Measurements from ENCODE around the gene INPP5A. TPM values are rescaled to one million over a fixed set of nuclear protein-coding genes. Genes with fewer than 3 reads are reported as not detected.
"Not testable (repeated sequence)": the region's sequence is repeated elsewhere in the genome, so short reads cannot be mapped to it uniquely, and the experiment has no call there.

The INPP5A gene
- total and polyA plus RNA-seq, 7 donors = 15.1 to 48.8 (median 40.9) TPM

GRCh38 chr10:132595854-132596253 is 58.3 kb downstream of the INPP5A start:
- H3K36me3 ChIP-seq (ENCODE audit: insufficient read depth in 1 of 2, low read depth in 1 of 2) = no peaks in the 10 kb centered on the region
- H3K27ac ChIP-seq = no peak overlapping the region
- ATAC-seq (no peak), DNase-seq (no peak)
- WGBS, 3 donors = 54 to 70% (median 56%) methylated on average over 7 of the region's 7 CpGs
- H3K27me3 ChIP-seq (ENCODE audit: insufficient read depth in 3 of 3, low read length in 2 of 3) = no peaks in the 10 kb centered on the region
- H3K4me3 ChIP-seq = no peak overlapping the region
- no peak for TF ChIP-seq CTCF (IDR thresholded peaks at IDR 0.05)
- peaks cover 32% of the 10 kb centered on the region for H3K4me1 ChIP-seq
- no peaks in the 10 kb centered on the region for H3K9me3 ChIP-seq
- intact Hi-C loops (cut with DNase I) = no loop called here

- peaks cover 24% of the 10 kb centered on the region for H3K4me1 ChIP-seq
- no peaks in the 10 kb centered on the region for H3K9me3 ChIP-seq
- no peak for TF ChIP-seq CTCF (IDR thresholded peaks at IDR 0.05)
- WGBS, 3 donors = 91 to 96% (median 95%) methylated on average over 21 of the region's 21 CpGs
- ATAC-seq (no peak), DNase-seq (no peak)
- intact Hi-C loops (cut with DNase I) = no loop called here
- no peak overlapping the region for H3K4me3 ChIP-seq
- H3K27me3 ChIP-seq (ENCODE audit: insufficient read depth in 3 of 3, low read length in 2 of 3) = no peaks in the 10 kb centered on the region
- no peak overlapping the region for H3K27ac ChIP-seq
- no peaks in the 10 kb centered on the region for H3K36me3 ChIP-seq (ENCODE audit: insufficient read depth in 1 of 2, low read depth in 1 of 2)
Measured at GRCh38 chr10:132596742-132597279, 59.2 kb downstream of the INPP5A start.

- Histone ChIP-seq H3K27ac (no peak overlapping the region), H3K27me3 (ENCODE audit: insufficient read depth in 3 of 3, low read length in 2 of 3) (no peaks in the 10 kb centered on the region), H3K36me3 (ENCODE audit: insufficient read depth in 1 of 2, low read depth in 1 of 2) (no peaks in the 10 kb centered on the region), H3K4me1 (peaks cover 17% of the 10 kb centered on the region), H3K4me3 (no peak overlapping the region), H3K9me3 (no peaks in the 10 kb centered on the region)
- TF ChIP-seq CTCF (IDR thresholded peaks at IDR 0.05) = no peak
- 91 to 95% (median 93%) methylated on average over 21 of the region's 21 CpGs for WGBS, 3 donors
- ATAC-seq = no peak
- DNase-seq = no peak
- intact Hi-C loops (cut with DNase I) = no loop called here
Measured at GRCh38 chr10:132597654-132598053, 60.1 kb downstream of the INPP5A start.

- not testable (repeated sequence) for H3K27ac ChIP-seq, ATAC-seq
Measured at GRCh38 chr10:132599023-132599618, 61.5 kb downstream of the INPP5A start.

DNA sequence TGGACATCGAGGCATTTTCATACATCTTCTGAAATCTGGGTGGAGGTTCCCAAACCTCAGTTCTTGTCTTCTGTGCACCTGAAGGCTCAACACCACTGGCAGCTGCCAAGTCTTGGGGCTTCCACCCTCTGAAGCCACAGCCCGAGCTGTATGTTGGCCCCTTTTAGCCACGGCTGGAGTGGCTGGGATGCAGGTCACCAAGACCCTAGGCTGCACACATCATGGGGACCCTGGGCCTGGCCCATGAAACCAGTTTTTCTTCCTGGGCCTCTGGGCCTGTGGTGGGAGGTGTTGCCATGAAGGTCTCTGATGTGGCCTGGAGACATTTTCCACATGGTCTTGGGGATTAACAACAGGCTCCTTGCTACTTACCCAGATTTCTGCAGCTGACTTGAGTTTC is 62.1 kb downstream of the INPP5A start:
- Histone ChIP-seq H3K9me3 (no peaks in the 10 kb centered on the region), H3K4me1 (peaks cover 8% of the 10 kb centered on the region), H3K27me3 (ENCODE audit: insufficient read depth in 3 of 3, low read length in 2 of 3) (no peaks in the 10 kb centered on the region), H3K36me3 (ENCODE audit: insufficient read depth in 1 of 2, low read depth in 1 of 2) (no peaks in the 10 kb centered on the region), H3K27ac (no peak overlapping the region), H3K4me3 (no peak overlapping the region)
- no peak for TF ChIP-seq CTCF (IDR thresholded peaks at IDR 0.05)
- DNase-seq = no peak
- ATAC-seq = no peak
- WGBS, 3 donors = 95 to 98% (median 98%) methylated on average over 3 of the region's 3 CpGs
- intact Hi-C loops (cut with DNase I) = no loop called here

More at GRCh38 chr10:132599023-132599618, 61.5 kb downstream of the INPP5A start:
- intact Hi-C loops (cut with DNase I); H3K9me3 ChIP-seq; H3K36me3 ChIP-seq (ENCODE audit: insufficient read depth in 1 of 2, low read depth in 1 of 2); H3K4me3 ChIP-seq; DNase-seq; H3K27me3 ChIP-seq (ENCODE audit: insufficient read depth in 3 of 3, low read length in 2 of 3); H3K4me1 ChIP-seq: not testable (repeated sequence)
- 95 to 98% (median 96%) methylated on average over 9 of the region's 9 CpGs for WGBS, 3 donors
